Muscle of leg (tissue), 11 donors: ENCODE measurements around the gene ABTB2. TPM values are rescaled to one million over a fixed set of nuclear protein-coding genes. Genes with fewer than 3 reads are reported as not detected.

Source experiments
- DNase-seq: peaks from one replicate; pipeline ENCODE4 v3.0.0; 2013
- H3K27ac ChIP-seq: one replicate; pipeline ENCODE4 v1.5.1; 2013; ENCODE audit warnings: mild to moderate bottlenecking, low read length, control low read depth
- H3K27me3 ChIP-seq: one replicate; pipeline ENCODE4 v1.6.1; 2013; ENCODE audit warnings: low read length; ENCODE audit not compliant: control insufficient read depth, insufficient read depth
- H3K36me3 ChIP-seq: one replicate; pipeline ENCODE4 v1.6.1; 2013; ENCODE audit warnings: low read length; ENCODE audit not compliant: control insufficient read depth, insufficient read depth
- H3K4me1 ChIP-seq: one replicate; pipeline ENCODE4 v1.6.1; 2013; ENCODE audit warnings: low read length; ENCODE audit not compliant: control insufficient read depth, insufficient read depth
- H3K4me3 ChIP-seq: one replicate; pipeline ENCODE4 v1.5.1; 2013; ENCODE audit warnings: low read length, control low read depth
- H3K9me3 ChIP-seq: replicated peaks from 2 replicates; pipeline ENCODE4 v1.6.1; 2013; ENCODE audit warnings: low read depth, low read length; ENCODE audit not compliant: control insufficient read depth
- WGBS: methylation state at CpG from one replicate; pipeline ENCODE4 v1.1.5; 2013; ENCODE audit warnings: missing lambda C conversion rate; ENCODE audit not compliant: insufficient coverage; 5-methylcytosine and 5-hydroxymethylcytosine counted together
- polyA plus RNA-seq, 8 donors: library from polyadenylated mRNA; unstranded; fragments of 120-200 nt; gene quantifications; one replicate each; pipeline versions ENCODE4 v1.2.1 to v1.2.3, GENCODE V29; 2013; ENCODE audit warnings: inconsistent platforms in 1 of 8, low replicate concordance in 1 of 8; ENCODE audit not compliant: insufficient read length in 8 of 8, insufficient read depth in 1 of 8
- total RNA-seq: library from RNA; stranded (reverse); fragments of 120-200 nt; gene quantifications from one replicate; pipeline ENCODE4 v1.2.4, GENCODE V29; 2013

The ABTB2 gene
- total and polyA plus RNA-seq, 9 donors, result 3.5 to 8.5 (median 6.5) TPM

DNA sequence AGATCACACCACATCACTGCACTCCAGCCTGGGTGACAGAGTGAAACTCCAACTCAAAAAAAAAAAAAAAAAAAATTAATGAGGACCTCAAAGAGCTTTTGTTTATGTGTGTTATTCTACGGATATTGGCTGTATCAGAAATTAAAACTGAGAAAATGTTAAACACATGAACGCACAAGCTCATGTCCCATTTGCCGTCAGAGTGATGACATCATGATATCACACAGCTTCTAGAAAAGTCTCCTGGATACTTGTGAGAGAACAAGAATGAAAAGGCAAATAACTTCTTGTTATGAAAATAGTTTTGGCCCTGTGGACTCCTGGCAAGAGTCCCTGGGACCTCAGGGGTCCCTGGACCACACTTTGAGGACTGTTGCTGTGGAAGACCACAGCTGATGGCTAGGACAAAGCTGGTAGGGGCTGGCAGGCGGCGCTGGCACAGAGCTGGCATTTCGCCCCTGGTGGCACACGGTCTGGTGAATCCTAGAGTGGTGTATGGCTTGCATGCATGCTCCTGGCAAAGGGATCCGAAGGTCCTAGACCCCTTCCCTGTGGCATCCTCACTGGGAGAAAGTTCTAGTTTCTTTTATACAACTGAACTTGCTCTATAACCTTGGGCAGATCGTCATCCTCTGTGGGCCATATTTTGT, 178.7 kb downstream of the ABTB2 start:
- Histone ChIP-seq H3K4me1 (peaks cover 9% of the 10 kb centered on the region), H3K36me3 (no peaks in the 10 kb centered on the region), H3K4me3 (no peak overlapping the region), H3K27ac (no peak overlapping the region), H3K27me3 (no peaks in the 10 kb centered on the region), H3K9me3 (no peaks in the 10 kb centered on the region)
- 67% methylated on average over 1 of the region's 9 CpGs for WGBS
- DNase-seq, result no peak

DNA sequence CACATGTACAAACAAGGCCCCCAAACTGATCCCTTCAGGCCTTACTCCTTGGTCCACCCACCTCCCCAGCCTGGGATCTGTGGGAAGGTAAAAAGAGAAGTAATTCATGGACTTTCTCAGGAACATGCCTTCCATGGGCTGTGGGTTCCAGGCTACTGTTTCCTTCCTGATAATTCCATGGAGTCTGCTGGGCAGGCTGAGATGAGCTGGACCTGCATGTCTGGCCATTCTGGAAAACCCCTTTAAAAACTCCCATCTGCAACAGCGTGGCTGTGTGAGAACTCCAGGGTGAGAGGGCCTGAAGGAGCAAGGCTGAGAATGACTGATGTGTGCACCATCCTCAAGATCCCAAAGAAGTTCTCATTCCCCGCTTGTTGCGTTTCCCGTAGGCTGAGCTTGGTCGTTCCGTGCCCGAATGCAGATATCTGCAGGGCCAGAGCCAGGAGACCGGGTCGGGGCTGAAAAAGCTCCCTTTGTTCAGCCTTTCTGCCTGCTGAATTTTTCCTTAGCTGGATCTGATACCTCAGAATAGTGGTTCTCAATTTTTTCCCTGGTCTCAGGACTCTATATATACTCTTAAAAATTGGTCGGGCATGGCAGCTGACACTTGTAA, 179.5 kb downstream of the ABTB2 start:
- no peak for DNase-seq
- H3K27ac ChIP-seq, result no peak overlapping the region

DNA sequence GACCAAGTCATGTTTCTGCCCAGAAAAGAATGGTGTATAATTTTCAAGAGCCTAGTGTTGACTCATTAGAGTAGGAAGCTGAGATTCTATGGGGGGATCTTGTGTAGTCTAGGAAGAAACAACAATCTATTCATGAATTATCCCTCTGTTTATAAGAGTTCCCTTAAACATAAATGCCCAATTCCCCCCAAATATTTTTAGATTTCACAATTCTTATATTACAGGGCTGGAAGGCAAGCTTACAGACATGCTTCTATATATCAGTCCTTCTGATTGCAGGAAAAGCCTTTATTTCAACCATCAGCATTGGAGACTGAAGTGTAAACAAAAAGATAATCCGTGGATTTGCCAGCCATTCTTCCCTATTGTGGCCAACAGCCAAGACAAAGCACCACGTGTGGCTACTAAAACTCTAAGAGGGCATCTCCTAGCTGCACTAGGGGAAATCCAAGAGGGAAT, 181.0 kb downstream of the ABTB2 start:
- WGBS, result no CpG with 5 or more reads among the region's 2 CpGs
- Histone ChIP-seq H3K4me3 (no peak overlapping the region), H3K4me1 (peaks cover 11% of the 10 kb centered on the region), H3K36me3 (no peaks in the 10 kb centered on the region), H3K27ac (no peak overlapping the region), H3K9me3 (no peaks in the 10 kb centered on the region), H3K27me3 (peaks cover 3% of the 10 kb centered on the region)
- no peak for DNase-seq

More for the DNA sequence above, 179.5 kb downstream of the ABTB2 start:
- WGBS, result 93% methylated on average over 8 of the region's 10 CpGs
- peaks cover 3% of the 10 kb centered on the region for H3K27me3 ChIP-seq
- no peak overlapping the region for H3K4me3 ChIP-seq
- no peaks in the 10 kb centered on the region for H3K36me3 ChIP-seq
- no peaks in the 10 kb centered on the region for H3K9me3 ChIP-seq
- peaks cover 11% of the 10 kb centered on the region for H3K4me1 ChIP-seq

DNA sequence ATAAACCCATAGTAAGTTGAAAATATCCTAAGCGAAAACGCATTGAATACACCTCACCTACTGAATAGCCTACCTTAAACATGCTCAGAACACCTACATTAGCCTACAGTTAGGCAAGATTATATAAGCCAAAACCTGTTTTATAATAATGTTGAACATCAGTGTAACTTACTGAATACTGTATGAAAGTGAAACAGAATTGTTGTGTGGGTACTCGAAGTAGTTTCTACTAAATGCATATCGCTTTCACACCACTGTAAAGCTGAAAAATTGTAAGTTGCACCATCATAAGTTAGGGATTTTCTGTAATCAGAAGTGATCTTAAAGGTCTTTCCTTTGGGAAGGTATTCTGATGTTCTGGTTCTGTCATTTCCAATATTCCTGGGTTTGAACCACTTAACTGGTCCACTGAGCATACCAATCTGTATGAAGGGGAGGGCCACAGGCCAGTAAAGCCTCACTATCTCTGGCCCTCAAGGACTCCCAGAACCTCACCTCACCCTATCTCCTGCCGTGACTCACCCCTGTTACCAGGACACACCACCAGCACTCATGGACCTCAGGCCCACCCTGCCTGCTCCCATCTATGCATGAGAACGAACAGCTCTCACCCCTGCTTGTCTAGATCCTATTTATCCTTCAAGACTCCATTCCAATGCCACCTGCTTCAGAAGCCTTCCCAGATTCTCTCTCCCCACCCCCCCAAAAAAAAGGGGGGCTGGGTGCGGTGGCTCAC, 182.4 kb downstream of the ABTB2 start:
- H3K27me3 ChIP-seq, result peaks cover 3% of the 10 kb centered on the region
- no peak overlapping the region for H3K4me3 ChIP-seq
- H3K36me3 ChIP-seq, result no peaks in the 10 kb centered on the region
- H3K27ac ChIP-seq, result no peak overlapping the region
- WGBS, result 87% methylated on average over 2 of the region's 7 CpGs
- H3K4me1 ChIP-seq, result peaks cover 11% of the 10 kb centered on the region
- no peak for DNase-seq
- no peaks in the 10 kb centered on the region for H3K9me3 ChIP-seq

DNA sequence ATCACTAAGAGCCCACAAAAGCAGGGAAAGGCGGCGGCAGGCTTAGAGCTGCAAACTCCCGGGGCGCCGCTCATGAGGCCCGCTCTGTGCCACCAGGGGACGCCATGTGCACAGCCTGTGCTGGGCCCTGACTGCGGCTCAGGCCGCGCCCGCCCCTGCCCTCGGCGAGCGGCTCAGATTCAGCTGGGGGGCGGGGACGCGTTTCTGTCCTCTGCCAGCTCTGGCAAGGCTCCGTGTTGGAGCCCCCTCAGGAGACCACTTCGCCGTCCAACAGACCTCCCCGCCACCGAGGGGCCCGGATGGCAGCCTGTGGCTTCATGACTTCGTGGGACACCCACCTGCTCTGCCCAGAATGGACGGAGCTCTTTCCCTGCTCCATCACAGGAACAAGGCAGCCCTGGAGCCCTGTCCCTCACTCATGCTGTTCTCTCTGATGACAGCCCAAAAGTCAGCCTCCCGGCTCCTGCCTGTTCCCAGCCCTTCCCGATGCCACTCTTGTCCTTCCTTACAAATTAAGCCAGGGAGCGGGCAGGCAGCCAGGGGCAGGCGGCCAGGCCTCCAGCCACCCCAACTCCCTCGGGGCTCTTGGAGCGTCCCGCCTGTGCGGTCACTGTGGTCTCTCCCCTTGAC, 183.3 kb downstream of the ABTB2 start:
- Histone ChIP-seq H3K4me3 (peak overlapping the region; percentile 13), H3K4me1 (peaks cover 15% of the 10 kb centered on the region), H3K9me3 (no peaks in the 10 kb centered on the region), H3K36me3 (no peaks in the 10 kb centered on the region), H3K27ac (no peak overlapping the region), H3K27me3 (peaks cover 3% of the 10 kb centered on the region)
- WGBS, result 11% methylated on average over 33 of the region's 33 CpGs
- DNase-seq, result peak; percentile 85

- H3K36me3 ChIP-seq, result no peaks in the 10 kb centered on the region
- H3K27ac ChIP-seq, result no peak overlapping the region
- H3K4me1 ChIP-seq, result peaks cover 22% of the 10 kb centered on the region
- 91% methylated on average over 15 of the region's 16 CpGs for WGBS
- no peak for DNase-seq
- H3K4me3 ChIP-seq, result no peak overlapping the region
- peaks cover 3% of the 10 kb centered on the region for H3K27me3 ChIP-seq
- no peaks in the 10 kb centered on the region for H3K9me3 ChIP-seq
These were observed 184.8 kb downstream of the ABTB2 start for GRCh38 chr11:34173050-34173449.

- Histone ChIP-seq H3K27ac (no peak overlapping the region), H3K27me3 (peaks cover 3% of the 10 kb centered on the region), H3K4me1 (peaks cover 19% of the 10 kb centered on the region), H3K4me3 (no peak overlapping the region), H3K36me3 (peaks cover 3% of the 10 kb centered on the region), H3K9me3 (no peaks in the 10 kb centered on the region)
- DNase-seq, result no peak
- WGBS, result 21% methylated on average over 6 of the region's 8 CpGs
These were observed 188.1 kb downstream of the ABTB2 start for GRCh38 chr11:34169686-34170085.

DNA sequence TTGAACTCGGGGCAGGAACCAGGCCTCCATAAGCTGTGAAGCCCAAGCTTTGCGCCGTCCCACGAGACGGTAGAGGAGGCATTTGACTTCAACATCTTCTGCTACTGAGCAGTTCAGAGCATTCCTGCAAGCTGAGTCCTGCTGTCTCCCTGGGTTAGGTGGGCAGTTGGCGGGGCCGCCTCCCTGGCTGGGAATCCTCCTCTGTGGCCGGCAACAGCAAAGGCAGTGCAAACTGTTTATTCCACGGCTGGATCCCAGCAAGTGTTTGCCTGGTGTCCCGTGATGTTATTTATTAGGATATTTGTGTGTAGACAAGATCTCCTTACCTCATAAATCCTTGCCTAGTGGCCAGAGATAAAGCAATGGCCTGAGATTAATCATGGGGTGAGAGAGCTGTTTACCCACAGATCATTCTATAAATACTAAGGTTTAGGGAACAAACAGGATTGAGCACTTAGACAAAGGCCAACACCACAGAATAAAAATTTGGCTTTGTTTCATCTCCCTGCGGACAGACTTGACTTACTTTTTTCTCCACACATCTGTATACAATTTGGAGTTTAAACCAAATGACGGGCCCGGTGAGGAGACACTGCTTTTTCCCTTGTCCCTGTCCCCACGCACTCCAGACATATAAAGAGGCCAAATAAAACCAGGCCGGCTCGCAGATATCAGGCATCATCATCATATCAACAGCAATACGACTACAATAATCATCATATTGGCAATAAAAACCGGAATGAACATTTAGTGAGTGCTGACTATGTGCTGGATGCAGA, 189.0 kb downstream of the ABTB2 start:
- Histone ChIP-seq H3K27me3 (peaks cover 3% of the 10 kb centered on the region), H3K4me1 (peaks cover 11% of the 10 kb centered on the region), H3K36me3 (peaks cover 6% of the 10 kb centered on the region), H3K4me3 (no peak overlapping the region), H3K9me3 (no peaks in the 10 kb centered on the region), H3K27ac (no peak overlapping the region)
- 36% methylated on average over 9 of the region's 18 CpGs for WGBS
- DNase-seq, result peak; percentile 72

DNA sequence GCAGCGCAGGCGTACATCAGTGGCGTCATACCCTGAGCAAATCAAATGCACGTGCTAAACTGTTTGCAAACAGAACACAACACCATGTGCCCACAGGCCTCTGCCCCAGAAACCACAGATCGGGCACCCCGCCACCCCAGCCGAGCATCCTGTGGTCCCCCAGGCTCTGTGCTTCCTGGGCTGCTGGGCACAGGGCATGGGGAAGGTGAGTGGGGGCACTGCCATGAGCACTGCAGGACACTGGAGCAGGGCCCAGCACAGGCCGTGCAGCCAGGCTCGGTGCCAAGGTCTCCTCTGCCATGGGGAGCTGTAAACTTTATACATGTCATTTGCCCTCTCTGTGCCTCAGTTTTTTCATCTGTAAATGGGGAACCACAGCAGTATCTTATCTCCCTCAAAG, 189.8 kb downstream of the ABTB2 start:
- Histone ChIP-seq H3K4me1 (peaks cover 11% of the 10 kb centered on the region), H3K36me3 (peaks cover 6% of the 10 kb centered on the region), H3K9me3 (no peaks in the 10 kb centered on the region), H3K27me3 (no peaks in the 10 kb centered on the region), H3K4me3 (no peak overlapping the region), H3K27ac (no peak overlapping the region)
- 82% methylated on average over 5 of the region's 9 CpGs for WGBS
- DNase-seq, result no peak
